ENCODE data around the gene SPSB1. TPM values are rescaled to one million over a fixed set of nuclear protein-coding genes. Genes with fewer than 3 reads are reported as not detected.

Gene SPSB1
- total RNA-seq, 1 experiment from 2014 or later, result 18.2 TPM

GRCh38 chr1:9394010-9394409 is 101.3 kb downstream of the SPSB1 start:
- no peaks in the 10 kb centered on the region for H3K36me3 ChIP-seq (ENCODE audit: control insufficient read depth, insufficient read depth, low read length)
- no peaks in the 10 kb centered on the region for H3K4me1 Mint-ChIP-seq (ENCODE audit: low read depth, unreplicated experiment)

DNA sequence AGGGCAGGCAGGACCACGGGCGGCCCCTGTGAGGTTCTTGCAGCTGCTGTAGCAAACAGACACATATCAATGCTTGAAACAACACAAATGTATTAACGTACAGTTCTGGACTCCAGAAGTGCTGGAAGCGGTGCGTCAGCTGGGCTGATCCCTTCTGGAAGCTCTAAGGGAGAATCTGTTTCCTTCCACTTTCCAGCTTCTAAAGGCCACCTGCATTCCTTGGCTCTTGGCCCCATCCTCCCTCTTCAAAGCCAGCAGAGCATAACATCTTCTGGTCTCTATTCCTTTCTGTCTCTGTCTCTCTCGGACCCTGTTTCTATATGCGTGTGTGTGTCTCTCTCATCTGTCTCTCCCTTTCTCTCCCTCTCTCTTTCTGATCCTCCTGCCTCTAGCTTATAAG is 102.3 kb downstream of the SPSB1 start:
- Histone ChIP-seq H3K27me3 (replicated peaks; ENCODE audit: control insufficient read depth, insufficient read depth, low read length) (no peaks in the 10 kb centered on the region), H3K36me3 (ENCODE audit: control insufficient read depth, insufficient read depth, low read length) (no peaks in the 10 kb centered on the region), H3K4me1 (peaks cover 8% of the 10 kb centered on the region; the same call in 1 of the 2 replicates), H3K4me3 (ENCODE audit: low read depth, low read length) (no peak overlapping the region), H3K9me3 (no peaks in the 10 kb centered on the region)
- no peak for TF ChIP-seq CTCF (IDR thresholded peaks at IDR 0.05; ENCODE audit: insufficient read depth in 1 of 2, low read depth in 1 of 2, low read length in 1 of 2, severe bottlenecking in 1 of 2, unreplicated experiment in 1 of 2)
- intact Hi-C loops (cut with micrococcal nuclease; ENCODE audit: unreplicated experiment), result no loop called here
- Mint-ChIP-seq H3K9me3 (ENCODE audit: unreplicated experiment) (peaks cover 10% of the 10 kb centered on the region), H3K27ac (ENCODE audit: unreplicated experiment) (no peak overlapping the region), H3K36me3 (ENCODE audit: insufficient read depth, unreplicated experiment) (no peaks in the 10 kb centered on the region), H3K27me3 (ENCODE audit: insufficient read depth, unreplicated experiment) (no peaks in the 10 kb centered on the region), H3K4me1 (ENCODE audit: low read depth, unreplicated experiment) (no peaks in the 10 kb centered on the region), H3K4me3 (ENCODE audit: unreplicated experiment) (no peak overlapping the region)
- DNase-seq, result no peak
- ChIA-PET POLR2A (no interaction called here), CTCF (no interaction called here)
- no TSS peak for BruUV-seq (replicated peaks)

More at GRCh38 chr1:9394010-9394409, 101.3 kb downstream of the SPSB1 start:
- H3K4me3 ChIP-seq (ENCODE audit: low read depth, low read length), result no peak overlapping the region
- no peaks in the 10 kb centered on the region for H3K4me1 ChIP-seq
- no peak for TF ChIP-seq CTCF (IDR thresholded peaks at IDR 0.05; ENCODE audit: insufficient read depth in 1 of 2, low read depth in 1 of 2, low read length in 1 of 2, severe bottlenecking in 1 of 2, unreplicated experiment in 1 of 2)
- H3K27me3 ChIP-seq (replicated peaks; ENCODE audit: control insufficient read depth, insufficient read depth, low read length), result no peaks in the 10 kb centered on the region
- Mint-ChIP-seq H3K27ac (ENCODE audit: unreplicated experiment) (no peak overlapping the region), H3K36me3 (ENCODE audit: insufficient read depth, unreplicated experiment) (no peaks in the 10 kb centered on the region), H3K27me3 (ENCODE audit: insufficient read depth, unreplicated experiment) (no peaks in the 10 kb centered on the region), H3K9me3 (ENCODE audit: unreplicated experiment) (peaks cover 10% of the 10 kb centered on the region), H3K4me3 (ENCODE audit: unreplicated experiment) (no peak overlapping the region)
- BruUV-seq (replicated peaks), result no TSS peak
- ChIA-PET POLR2A (no interaction called here), CTCF (no interaction called here)
- intact Hi-C loops (cut with micrococcal nuclease; ENCODE audit: unreplicated experiment), result no loop called here
- no peaks in the 10 kb centered on the region for H3K9me3 ChIP-seq
- no peak for DNase-seq

GRCh38 chr1:9397047-9397446 is 104.4 kb downstream of the SPSB1 start:
- Histone ChIP-seq H3K4me3 (ENCODE audit: low read depth, low read length) (no peak overlapping the region), H3K27me3 (replicated peaks; ENCODE audit: control insufficient read depth, insufficient read depth, low read length) (no peaks in the 10 kb centered on the region), H3K36me3 (ENCODE audit: control insufficient read depth, insufficient read depth, low read length) (no peaks in the 10 kb centered on the region), H3K9me3 (no peaks in the 10 kb centered on the region), H3K4me1 (peaks cover 18% of the 10 kb centered on the region)
- intact Hi-C loops (cut with micrococcal nuclease; ENCODE audit: unreplicated experiment), result no loop called here
- Mint-ChIP-seq H3K4me1 (ENCODE audit: low read depth, unreplicated experiment) (no peaks in the 10 kb centered on the region), H3K36me3 (ENCODE audit: insufficient read depth, unreplicated experiment) (no peaks in the 10 kb centered on the region), H3K9me3 (ENCODE audit: unreplicated experiment) (peaks cover 10% of the 10 kb centered on the region), H3K27me3 (ENCODE audit: insufficient read depth, unreplicated experiment) (no peaks in the 10 kb centered on the region), H3K4me3 (ENCODE audit: unreplicated experiment) (no peak overlapping the region), H3K27ac (ENCODE audit: unreplicated experiment) (no peak overlapping the region)
- no peak for DNase-seq
- TF ChIP-seq CTCF (IDR thresholded peaks at IDR 0.05; ENCODE audit: insufficient read depth in 1 of 2, low read depth in 1 of 2, low read length in 1 of 2, severe bottlenecking in 1 of 2, unreplicated experiment in 1 of 2), result no peak
- ChIA-PET CTCF (interaction anchor here (0.8 kb wide), 1 partner anchor 474 kb away, joined by 3 read pairs; no protein-coding TSS in a partner anchor), POLR2A (no interaction called here)
- no TSS peak for BruUV-seq (replicated peaks)

Data from Caco-2 (cell line).